ENCODE results near the gene PTPN2. TPM values are rescaled to one million over a fixed set of nuclear protein-coding genes. Genes with fewer than 3 reads are reported as not detected.
"Not testable (repeated sequence)": the region's sequence is repeated elsewhere in the genome, so short reads cannot be mapped to it uniquely, and the experiment has no call there.

Gene PTPN2
- total and polyA plus RNA-seq, 9 of the 15 experiments (the other 6 are each of a cell fraction or from before 2014, with no cell fraction given), result 36.6 to 66.4 (median 43.8) TPM

DNA sequence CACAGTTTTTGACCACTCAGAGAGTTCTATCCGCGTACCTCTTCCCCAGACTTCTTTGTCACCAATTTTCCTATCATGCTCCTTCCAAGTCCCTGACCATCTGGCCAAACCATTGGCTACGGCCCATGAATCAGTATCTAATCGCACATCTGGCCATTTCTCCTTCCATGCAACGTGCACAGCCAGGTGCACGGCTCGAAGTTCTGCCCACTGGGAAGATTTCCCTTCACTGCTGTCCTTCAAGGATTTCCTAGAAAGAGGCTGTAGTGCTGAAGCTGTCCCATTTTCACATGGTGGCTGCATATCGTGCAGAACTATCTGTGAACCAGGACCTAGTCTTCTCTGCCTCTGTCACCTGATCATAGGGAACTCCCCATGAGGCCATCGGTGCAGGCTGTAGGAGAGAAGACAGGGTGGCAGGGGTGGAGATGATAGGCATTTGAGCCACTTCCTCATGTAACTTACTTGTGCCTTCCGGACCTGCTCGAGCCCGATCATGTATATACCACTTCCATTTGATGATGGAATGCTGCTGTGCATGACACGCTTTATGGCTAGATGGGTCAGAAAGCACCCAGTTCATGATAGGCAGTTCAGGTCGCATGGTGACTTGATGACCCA is 127.3 kb downstream of the PTPN2 start:
- FAIRE-seq; H3K79me2 ChIP-seq (ENCODE audit: control insufficient read depth, insufficient read depth, low read length); intact Hi-C loops (cut with micrococcal nuclease): not testable (repeated sequence)

More for the DNA sequence above, 127.3 kb downstream of the PTPN2 start:
- peak in 1 of 4 experiments; percentile 33 for DNase-seq (ENCODE audit: extremely low read depth in 1 of 4, low spot score in 3 of 4)
- H3K9ac ChIP-seq (ENCODE audit: insufficient read depth in 1 of 2, low read depth in 2 of 2, low read length in 2 of 2); H3K4me1 ChIP-seq (replicated peaks in 1 of 2; ENCODE audit: control insufficient read depth in 2 of 2, insufficient read depth in 2 of 2, low read length in 2 of 2); ATAC-seq; H3K9me1 ChIP-seq (ENCODE audit: control insufficient read depth, insufficient read depth, low read length); H3K27me3 ChIP-seq (ENCODE audit: control insufficient read depth in 2 of 2, insufficient read depth in 2 of 2, low read length in 2 of 2); CTCF ChIA-PET (ENCODE audit: low intra/inter-chr PET ratio); H3K4me3 ChIP-seq; H3K27ac ChIP-seq (ENCODE audit: extremely low read depth, low read depth, low read length); POLR2A ChIA-PET; BruUV-seq (replicated peaks); H3K9me3 ChIP-seq (replicated peaks; ENCODE audit: control insufficient read depth, insufficient read depth, low read depth, low read length); H4K20me1 ChIP-seq (replicated peaks; ENCODE audit: control insufficient read depth, insufficient read depth, low read length); H3K36me3 ChIP-seq (ENCODE audit: control insufficient read depth, insufficient read depth, low read length); in situ Hi-C loops (cut with MboI); TF ChIP-seq ATF1 (CRISPR knock-in tag; IDR thresholded peaks at IDR 0.05); TEAD4 (CRISPR knock-in tag; IDR thresholded peaks at IDR 0.05; ENCODE audit: borderline replicate concordance): not testable (repeated sequence)
- Histone ChIP-seq H3K4me2 (ENCODE audit: insufficient read depth, low read length) (peak overlapping the region; percentile 62; the same call in 1 of the 2 replicates), H2AFZ (ENCODE audit: low read depth, low read length) (peak overlapping the region; percentile 83)
- TF ChIP-seq, protein P1, sequence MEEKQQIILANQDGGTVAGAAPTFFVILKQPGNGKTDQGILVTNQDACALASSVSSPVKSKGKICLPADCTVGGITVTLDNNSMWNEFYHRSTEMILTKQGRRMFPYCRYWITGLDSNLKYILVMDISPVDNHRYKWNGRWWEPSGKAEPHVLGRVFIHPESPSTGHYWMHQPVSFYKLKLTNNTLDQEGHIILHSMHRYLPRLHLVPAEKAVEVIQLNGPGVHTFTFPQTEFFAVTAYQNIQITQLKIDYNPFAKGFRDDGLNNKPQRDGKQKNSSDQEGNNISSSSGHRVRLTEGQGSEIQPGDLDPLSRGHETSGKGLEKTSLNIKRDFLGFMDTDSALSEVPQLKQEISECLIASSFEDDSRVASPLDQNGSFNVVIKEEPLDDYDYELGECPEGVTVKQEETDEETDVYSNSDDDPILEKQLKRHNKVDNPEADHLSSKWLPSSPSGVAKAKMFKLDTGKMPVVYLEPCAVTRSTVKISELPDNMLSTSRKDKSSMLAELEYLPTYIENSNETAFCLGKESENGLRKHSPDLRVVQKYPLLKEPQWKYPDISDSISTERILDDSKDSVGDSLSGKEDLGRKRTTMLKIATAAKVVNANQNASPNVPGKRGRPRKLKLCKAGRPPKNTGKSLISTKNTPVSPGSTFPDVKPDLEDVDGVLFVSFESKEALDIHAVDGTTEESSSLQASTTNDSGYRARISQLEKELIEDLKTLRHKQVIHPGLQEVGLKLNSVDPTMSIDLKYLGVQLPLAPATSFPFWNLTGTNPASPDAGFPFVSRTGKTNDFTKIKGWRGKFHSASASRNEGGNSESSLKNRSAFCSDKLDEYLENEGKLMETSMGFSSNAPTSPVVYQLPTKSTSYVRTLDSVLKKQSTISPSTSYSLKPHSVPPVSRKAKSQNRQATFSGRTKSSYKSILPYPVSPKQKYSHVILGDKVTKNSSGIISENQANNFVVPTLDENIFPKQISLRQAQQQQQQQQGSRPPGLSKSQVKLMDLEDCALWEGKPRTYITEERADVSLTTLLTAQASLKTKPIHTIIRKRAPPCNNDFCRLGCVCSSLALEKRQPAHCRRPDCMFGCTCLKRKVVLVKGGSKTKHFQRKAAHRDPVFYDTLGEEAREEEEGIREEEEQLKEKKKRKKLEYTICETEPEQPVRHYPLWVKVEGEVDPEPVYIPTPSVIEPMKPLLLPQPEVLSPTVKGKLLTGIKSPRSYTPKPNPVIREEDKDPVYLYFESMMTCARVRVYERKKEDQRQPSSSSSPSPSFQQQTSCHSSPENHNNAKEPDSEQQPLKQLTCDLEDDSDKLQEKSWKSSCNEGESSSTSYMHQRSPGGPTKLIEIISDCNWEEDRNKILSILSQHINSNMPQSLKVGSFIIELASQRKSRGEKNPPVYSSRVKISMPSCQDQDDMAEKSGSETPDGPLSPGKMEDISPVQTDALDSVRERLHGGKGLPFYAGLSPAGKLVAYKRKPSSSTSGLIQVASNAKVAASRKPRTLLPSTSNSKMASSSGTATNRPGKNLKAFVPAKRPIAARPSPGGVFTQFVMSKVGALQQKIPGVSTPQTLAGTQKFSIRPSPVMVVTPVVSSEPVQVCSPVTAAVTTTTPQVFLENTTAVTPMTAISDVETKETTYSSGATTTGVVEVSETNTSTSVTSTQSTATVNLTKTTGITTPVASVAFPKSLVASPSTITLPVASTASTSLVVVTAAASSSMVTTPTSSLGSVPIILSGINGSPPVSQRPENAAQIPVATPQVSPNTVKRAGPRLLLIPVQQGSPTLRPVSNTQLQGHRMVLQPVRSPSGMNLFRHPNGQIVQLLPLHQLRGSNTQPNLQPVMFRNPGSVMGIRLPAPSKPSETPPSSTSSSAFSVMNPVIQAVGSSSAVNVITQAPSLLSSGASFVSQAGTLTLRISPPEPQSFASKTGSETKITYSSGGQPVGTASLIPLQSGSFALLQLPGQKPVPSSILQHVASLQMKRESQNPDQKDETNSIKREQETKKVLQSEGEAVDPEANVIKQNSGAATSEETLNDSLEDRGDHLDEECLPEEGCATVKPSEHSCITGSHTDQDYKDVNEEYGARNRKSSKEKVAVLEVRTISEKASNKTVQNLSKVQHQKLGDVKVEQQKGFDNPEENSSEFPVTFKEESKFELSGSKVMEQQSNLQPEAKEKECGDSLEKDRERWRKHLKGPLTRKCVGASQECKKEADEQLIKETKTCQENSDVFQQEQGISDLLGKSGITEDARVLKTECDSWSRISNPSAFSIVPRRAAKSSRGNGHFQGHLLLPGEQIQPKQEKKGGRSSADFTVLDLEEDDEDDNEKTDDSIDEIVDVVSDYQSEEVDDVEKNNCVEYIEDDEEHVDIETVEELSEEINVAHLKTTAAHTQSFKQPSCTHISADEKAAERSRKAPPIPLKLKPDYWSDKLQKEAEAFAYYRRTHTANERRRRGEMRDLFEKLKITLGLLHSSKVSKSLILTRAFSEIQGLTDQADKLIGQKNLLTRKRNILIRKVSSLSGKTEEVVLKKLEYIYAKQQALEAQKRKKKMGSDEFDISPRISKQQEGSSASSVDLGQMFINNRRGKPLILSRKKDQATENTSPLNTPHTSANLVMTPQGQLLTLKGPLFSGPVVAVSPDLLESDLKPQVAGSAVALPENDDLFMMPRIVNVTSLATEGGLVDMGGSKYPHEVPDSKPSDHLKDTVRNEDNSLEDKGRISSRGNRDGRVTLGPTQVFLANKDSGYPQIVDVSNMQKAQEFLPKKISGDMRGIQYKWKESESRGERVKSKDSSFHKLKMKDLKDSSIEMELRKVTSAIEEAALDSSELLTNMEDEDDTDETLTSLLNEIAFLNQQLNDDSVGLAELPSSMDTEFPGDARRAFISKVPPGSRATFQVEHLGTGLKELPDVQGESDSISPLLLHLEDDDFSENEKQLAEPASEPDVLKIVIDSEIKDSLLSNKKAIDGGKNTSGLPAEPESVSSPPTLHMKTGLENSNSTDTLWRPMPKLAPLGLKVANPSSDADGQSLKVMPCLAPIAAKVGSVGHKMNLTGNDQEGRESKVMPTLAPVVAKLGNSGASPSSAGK (IDR thresholded peaks at IDR 0.05), result peak; percentile 67
- TF ChIP-seq ARID1B (IDR thresholded peaks at IDR 0.05) (0 out of 2 replicates have a peak, but pooled peaks have one; percentile 25), NCOR1 (IDR thresholded peaks at IDR 0.05) (0 out of 2 replicates have a peak, but pooled peaks have one; percentile 11), SPI1 (IDR thresholded peaks at IDR 0.05; ENCODE audit: borderline replicate concordance, low read depth, low read length) (peak; percentile 21; the same call in 1 of the 2 replicates), CBFA2T2 (conservative IDR thresholded peaks at IDR 0.05) (peak; percentile 45), CBFA2T3 (IDR thresholded peaks at IDR 0.05) (peak; percentile 61), ATF1 (tag; IDR thresholded peaks at IDR 0.05) (peak; percentile 37), TEAD4 (IDR thresholded peaks at IDR 0.05; ENCODE audit: low read length) (0 out of 2 replicates have a peak, but pooled peaks have one; percentile 14), L3MBTL2 (IDR thresholded peaks at IDR 0.05) (peak; percentile 70)
- 23% methylated on average over 14 of the region's 14 CpGs for WGBS (ENCODE audit: insufficient coverage, low coverage, missing lambda C conversion rate)

All from K562 (cell line).